IPS-11a (cell line): ENCODE results near the gene SLC8A2.

Source experiments
- H3K4me3 ChIP-seq: one replicate; pipeline ENCODE4 v1.5.1; 2013; ENCODE audit warnings: low read depth, low read length, control low read depth

Gene SLC8A2

DNA sequence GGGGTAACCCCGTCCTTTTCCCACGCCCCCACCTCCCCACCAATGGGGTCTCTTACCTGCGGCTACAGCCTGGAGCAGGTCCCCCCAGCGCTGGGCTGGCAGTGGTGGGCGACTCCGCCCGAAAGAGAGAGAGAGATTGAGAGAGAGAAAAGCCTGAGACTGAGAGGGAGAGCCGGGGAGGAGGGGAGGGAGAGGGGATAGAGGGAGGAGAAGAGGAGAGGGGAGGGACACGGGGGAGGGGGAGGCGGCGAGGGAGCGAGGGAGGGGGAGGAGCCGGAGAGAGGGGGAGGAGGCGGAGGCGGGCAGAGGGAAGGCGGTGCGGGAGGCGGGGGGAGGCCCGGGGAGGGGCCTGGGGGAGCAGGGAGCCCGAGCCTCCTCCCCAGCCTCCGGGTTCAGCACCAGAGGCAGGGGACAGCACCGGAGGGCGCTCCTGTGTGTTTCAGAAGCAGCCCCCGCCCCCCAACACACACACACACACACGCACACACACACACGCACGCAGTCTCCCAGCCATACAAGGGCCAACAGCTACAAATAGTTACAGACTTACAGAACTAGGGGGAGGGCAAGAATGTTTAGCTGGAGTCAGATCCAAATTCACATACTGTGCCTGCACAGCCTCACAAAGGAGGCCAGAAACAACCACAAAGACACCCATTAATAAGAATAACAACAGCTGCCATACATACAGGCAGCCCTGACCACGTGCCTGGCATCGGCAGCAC, at the start of gene SLC8A2:
TSS of gene SLC8A2 (minus strand) at position 161 of the 725 bp plus-strand sequence. CDS start 5,490 bp downstream, outside the sequence.
- peak within 1 kb of the TSS; percentile 54 for H3K4me3 ChIP-seq

DNA sequence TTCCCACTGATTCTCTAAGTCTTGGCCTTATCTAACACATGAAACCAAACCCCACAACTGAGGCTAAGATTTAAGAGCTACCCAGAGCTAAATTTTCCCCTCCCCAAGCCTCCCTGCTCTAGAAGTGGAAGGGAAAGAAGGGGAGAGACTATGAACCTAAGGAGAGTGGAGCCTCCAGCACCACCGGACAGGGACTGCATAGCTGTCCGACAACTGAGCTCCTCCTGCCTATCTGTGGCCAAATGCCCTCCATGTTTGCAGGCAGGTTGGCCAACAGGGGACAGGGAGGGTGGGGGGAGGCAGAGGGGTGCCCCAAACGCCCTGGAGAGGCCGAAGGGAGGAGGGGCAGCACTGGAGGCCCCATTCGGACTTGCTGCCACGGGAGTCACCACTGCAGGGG, 49.1 kb upstream of the SLC8A2 start:
- H3K4me3 ChIP-seq: no peak overlapping the region

- no peak overlapping the region for H3K4me3 ChIP-seq
Observed at GRCh38 chr19:47520343-47520806, 48.7 kb upstream of the SLC8A2 start.

GRCh38 chr19:47518854-47519253, 47.2 kb upstream of the SLC8A2 start:
- no peak overlapping the region for H3K4me3 ChIP-seq

DNA sequence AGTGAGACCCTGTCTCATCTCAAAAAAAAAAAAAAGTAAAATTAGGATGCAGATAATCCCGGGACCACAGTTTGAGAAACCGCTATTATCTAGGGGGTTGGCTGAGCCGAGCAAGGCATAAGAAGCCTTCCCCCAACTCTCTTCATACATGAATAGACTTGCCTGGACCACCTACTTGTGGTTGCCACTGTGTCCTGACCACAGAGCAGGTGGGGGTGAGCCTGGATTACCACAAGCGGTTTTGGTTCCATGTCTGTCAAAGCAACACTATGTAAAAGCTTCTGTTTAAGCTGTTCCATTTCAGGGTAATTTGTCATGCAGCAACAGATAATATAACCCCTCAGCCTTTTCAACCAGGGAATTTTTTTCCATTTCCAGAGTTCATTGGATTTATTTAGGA, 46.4 kb upstream of the SLC8A2 start:
- H3K4me3 ChIP-seq: no peak overlapping the region

DNA sequence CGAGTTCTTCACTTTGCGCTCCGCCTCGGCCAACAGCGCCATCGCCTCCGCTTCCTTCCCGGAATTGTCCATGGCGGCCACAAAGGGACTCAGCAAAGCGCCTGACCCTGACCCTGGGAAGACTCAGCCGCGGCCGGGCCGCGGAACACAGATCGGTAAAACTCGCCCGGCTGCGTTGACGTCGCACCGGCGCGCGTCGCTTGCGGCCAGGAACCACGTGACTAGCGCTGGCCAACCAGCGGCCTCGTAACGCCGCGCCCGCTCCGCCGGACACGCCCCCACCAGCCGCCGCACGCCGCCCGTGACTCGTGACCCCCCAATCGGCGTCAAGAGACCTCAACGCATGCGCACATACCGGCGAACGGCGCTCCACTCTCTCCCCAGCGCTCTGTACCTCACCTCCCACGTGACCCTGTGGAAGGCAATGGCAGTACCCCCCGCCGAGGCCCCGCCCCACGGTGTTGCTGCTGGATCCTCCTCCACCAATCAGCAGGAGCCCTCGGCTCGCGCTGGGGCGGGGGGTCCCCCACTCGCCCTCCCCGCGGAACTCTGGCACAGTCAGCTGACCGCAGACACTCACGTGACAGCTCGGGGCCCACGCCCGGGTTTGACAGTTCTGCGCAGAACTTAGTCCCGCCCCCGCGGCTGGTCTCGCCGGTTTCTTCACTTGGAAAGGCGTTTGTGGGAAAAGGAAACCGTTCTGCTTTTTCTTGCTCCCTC, 43.3 kb upstream of the SLC8A2 start, which contains the start of gene NAPA:
TSS of gene NAPA (minus strand) at position 195 of the 720 bp plus-strand sequence. CDS start at position 72, 123 bp downstream.
- peak within 1 kb of the TSS; percentile 94 for H3K4me3 ChIP-seq

GRCh38 chr19:47514151-47514868, 42.6 kb upstream of the SLC8A2 start:
- peak overlapping the region; percentile 94 for H3K4me3 ChIP-seq

DNA sequence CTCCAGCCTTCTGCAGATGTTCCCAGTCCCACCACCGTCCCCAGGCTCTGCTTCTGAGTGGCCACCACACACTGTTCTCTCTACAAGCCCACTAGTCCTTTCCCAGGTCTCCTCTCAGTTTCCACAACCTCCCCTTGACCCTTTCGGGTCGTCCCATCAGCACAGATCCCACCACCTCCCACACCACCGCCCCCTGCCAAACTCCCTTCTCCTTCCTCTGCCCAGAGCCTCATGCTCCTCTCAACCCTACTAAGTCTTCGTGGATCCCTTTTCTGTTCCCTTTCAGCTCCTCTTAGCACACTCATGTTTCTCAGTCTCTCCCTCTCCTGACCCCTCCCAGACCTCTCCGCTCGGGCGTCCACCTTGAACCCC, 41.2 kb upstream of the SLC8A2 start:
- no peak overlapping the region for H3K4me3 ChIP-seq

DNA sequence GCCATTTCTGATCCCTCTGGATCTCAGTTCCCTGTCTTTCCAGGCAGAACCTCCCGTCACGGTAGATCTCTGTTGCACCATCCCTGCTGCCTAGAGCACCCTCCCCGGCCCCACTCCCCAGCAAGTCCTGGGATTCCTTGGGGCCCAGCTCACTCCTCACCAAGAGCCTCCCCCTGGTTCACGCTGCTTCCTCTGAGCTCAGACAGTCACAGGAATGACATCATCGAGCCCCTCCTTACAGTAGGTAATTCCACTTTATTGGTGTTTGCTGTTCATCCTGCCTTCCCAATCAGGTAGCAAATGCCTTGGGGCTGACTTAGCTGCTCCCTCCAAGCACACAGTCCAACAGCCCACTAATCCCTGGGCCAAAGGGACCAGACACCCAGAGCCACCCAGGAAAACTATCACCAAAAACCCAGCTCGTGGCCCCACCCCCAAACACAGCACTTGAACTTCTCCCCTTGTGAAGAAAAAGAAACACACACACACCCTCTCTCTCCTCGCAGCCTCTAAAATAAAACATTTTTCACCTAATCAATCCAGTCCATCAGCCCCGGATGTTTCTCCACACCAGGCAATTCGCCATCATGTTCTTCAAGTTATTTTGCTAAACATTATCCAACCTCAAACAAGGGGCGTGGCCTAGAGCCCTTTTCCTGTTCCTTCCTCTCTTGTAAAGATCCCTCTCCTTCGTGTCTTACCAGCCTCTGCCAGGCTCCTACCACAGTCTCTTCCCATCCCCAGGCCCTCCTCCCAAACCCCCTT, 40.7 kb upstream of the SLC8A2 start:
- H3K4me3 ChIP-seq: no peak overlapping the region

DNA sequence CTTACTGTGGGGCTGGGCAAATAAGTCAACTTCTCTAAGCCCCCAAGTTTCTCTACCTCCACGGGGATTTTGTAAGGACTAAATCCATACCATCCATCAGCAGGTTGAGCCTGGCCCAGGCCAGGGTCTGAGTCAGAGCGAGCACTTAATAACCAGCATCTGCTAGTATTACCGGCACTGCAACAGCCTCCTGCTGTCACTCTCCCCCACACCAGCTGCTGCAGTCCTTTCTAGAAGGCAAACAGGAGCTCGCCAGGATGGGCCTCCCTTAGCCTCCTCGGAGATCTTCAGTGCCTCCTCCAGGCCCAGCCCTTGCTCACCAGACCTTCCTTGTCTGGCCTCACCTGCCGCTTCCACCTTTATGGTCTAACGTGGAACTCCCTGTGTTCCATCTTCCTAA, 40.0 kb upstream of the SLC8A2 start:
- no peak overlapping the region for H3K4me3 ChIP-seq

- H3K4me3 ChIP-seq: no peak overlapping the region
Observed at GRCh38 chr19:47511128-47511517, 39.4 kb upstream of the SLC8A2 start.

GRCh38 chr19:47510516-47511127, 38.9 kb upstream of the SLC8A2 start:
- no peak overlapping the region for H3K4me3 ChIP-seq

GRCh38 chr19:47509973-47510372, 38.3 kb upstream of the SLC8A2 start:
- H3K4me3 ChIP-seq: no peak overlapping the region

DNA sequence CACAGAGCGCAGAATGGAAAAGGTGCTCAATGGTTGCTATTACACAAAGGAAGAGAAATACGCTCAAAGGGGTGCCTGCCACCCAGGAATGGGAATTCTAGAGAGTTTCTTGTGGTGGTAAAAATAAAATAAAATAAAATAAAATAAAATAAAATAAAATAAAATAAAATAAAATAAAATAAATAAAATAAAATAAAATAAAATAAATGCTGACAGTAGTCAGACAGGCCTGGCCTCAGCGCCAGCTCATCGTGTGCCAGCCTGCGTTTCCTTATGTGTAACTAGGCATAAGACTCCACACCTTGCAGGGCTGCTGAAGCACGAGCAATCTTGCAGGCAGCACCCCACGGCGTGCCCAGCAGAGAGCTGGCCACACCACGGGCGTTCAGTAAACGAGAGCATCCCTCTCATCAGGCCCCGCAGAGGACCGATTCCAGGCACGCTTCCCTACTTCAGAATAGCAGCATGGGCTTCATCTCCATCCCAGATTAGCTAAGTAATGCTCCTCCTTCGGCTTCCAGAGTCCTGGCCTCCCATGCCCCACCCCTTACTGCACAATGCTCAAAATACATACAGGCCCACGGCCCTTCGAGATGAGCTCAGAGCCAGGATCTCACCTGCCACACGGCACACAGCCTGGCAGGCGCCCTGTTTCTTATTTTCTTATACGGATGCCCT, 37.6 kb upstream of the SLC8A2 start:
- no peak overlapping the region for H3K4me3 ChIP-seq

GRCh38 chr19:47508721-47509120, 37.0 kb upstream of the SLC8A2 start:
- no peak overlapping the region for H3K4me3 ChIP-seq

- H3K4me3 ChIP-seq: no peak overlapping the region
Observed at GRCh38 chr19:47507924-47508553, 36.3 kb upstream of the SLC8A2 start.

- H3K4me3 ChIP-seq: no peak overlapping the region
Observed at GRCh38 chr19:47507012-47507411, 35.3 kb upstream of the SLC8A2 start.

GRCh38 chr19:47506459-47506858, 34.8 kb upstream of the SLC8A2 start:
- H3K4me3 ChIP-seq: no peak overlapping the region

DNA sequence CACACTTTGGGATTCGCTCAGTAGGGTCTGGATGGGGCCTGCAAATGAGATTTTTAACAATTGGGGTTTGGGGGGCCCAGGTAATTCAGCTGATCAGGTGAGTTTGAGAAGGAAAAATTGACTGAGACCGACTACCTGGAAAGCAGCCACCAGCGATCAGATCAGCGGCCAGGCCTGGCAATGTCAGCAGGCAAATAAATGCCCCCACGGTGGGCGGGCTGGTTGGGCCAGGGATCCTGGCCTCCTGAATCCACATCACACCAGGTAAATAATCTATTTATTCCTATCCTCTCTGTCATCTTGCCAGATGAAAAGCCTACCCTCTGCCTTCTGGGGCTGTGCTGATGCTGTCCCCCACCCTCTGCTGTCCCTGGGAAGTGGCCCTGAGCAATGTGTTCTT, 33.8 kb upstream of the SLC8A2 start:
- no peak overlapping the region for H3K4me3 ChIP-seq

DNA sequence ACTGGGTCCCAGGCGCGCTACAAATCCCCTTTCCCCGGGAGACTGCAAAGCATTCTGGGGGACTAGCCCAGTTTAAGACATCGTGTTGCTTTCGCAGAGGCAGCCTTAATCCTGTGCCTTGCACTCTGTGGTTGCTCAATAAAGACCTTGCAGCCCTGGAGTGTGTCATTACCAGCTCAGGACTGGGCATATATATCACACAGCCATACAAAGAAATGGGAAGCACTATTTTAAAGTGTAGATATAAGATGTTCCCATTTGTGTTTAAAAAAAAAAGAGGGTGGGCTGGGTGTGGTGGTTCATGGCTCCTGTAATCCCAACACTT, 32.1 kb upstream of the SLC8A2 start:
- no peak overlapping the region for H3K4me3 ChIP-seq
